ENCODE data around the gene LAMB3.

- TF ChIP-seq POLR2AphosphoS5 (IDR thresholded peaks at IDR 0.05): no peak
- TF ChIP-seq, protein P1, sequence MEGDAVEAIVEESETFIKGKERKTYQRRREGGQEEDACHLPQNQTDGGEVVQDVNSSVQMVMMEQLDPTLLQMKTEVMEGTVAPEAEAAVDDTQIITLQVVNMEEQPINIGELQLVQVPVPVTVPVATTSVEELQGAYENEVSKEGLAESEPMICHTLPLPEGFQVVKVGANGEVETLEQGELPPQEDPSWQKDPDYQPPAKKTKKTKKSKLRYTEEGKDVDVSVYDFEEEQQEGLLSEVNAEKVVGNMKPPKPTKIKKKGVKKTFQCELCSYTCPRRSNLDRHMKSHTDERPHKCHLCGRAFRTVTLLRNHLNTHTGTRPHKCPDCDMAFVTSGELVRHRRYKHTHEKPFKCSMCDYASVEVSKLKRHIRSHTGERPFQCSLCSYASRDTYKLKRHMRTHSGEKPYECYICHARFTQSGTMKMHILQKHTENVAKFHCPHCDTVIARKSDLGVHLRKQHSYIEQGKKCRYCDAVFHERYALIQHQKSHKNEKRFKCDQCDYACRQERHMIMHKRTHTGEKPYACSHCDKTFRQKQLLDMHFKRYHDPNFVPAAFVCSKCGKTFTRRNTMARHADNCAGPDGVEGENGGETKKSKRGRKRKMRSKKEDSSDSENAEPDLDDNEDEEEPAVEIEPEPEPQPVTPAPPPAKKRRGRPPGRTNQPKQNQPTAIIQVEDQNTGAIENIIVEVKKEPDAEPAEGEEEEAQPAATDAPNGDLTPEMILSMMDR (IDR thresholded peaks at IDR 0.05): no peak
Observed at GRCh38 chr1:209583408-209583807, 68.8 kb downstream of the LAMB3 start, which contains the start of gene CAMK1G.

All from transverse colon (tissue), 4 donors.